WTC11 (cell line): ENCODE results near the gene SPP1.

ENCODE experiments used
- CBFB ChIP-seq: sonication (generic); formaldehyde crosslinking; IDR thresholded peaks from 2 replicates; pipeline ENCODE4 v1.8.1; 2022; ENCODE audit warnings: mild to moderate bottlenecking, low read depth, missing genetic modification reagents
- CREM ChIP-seq: sonication (generic); formaldehyde crosslinking; IDR thresholded peaks from 2 replicates; pipeline ENCODE4 v1.8.1; 2022; ENCODE audit warnings: mild to moderate bottlenecking, missing genetic modification reagents, moderate library complexity
- CTCF ChIP-seq: fragments of 200-600 bp; IDR thresholded peaks from 2 replicates; pipeline ENCODE4 v1.8.0; 2022; ENCODE audit warnings: antibody characterized with exemption
- FOXP1 ChIP-seq: sonication (generic); formaldehyde crosslinking; IDR thresholded peaks from 2 replicates; pipeline ENCODE4 v1.8.0; 2022; ENCODE audit warnings: missing genetic modification reagents, mild to moderate bottlenecking, moderate library complexity, borderline replicate concordance
- FOXP4 ChIP-seq: sonication (generic); formaldehyde crosslinking; IDR thresholded peaks from 2 replicates; pipeline ENCODE4 v1.8.0; 2022; ENCODE audit warnings: mild to moderate bottlenecking, missing genetic modification reagents
- MLX ChIP-seq: sonication (generic); formaldehyde crosslinking; IDR thresholded peaks from 2 replicates; pipeline ENCODE4 v1.8.1; 2023; ENCODE audit warnings: mild to moderate bottlenecking, missing genetic modification reagents, moderate library complexity
- PRDM15 ChIP-seq: sonication (generic); formaldehyde crosslinking; IDR thresholded peaks from 2 replicates; pipeline ENCODE4 v1.8.0; 2022; ENCODE audit warnings: missing genetic modification reagents
- USF1 ChIP-seq: sonication (generic); formaldehyde crosslinking; IDR thresholded peaks from 2 replicates; pipeline ENCODE4 v1.8.0; 2022; ENCODE audit warnings: mild to moderate bottlenecking, missing genetic modification reagents
- ZSCAN18 ChIP-seq: fragments of 250-450 bp; sonication (Bioruptor Pico); IDR thresholded peaks from 2 replicates; pipeline ENCODE4 v2.1.2; 2022; ENCODE audit warnings: mild to moderate bottlenecking, moderate library complexity

- TF ChIP-seq ZSCAN18 (CRISPR knock-in tag) (no peak), CBFB (CRISPR knock-in tag) (no peak), PRDM15 (CRISPR knock-in tag) (no peak), MLX (CRISPR knock-in tag) (no peak), FOXP4 (no peak), CTCF (no peak), CREM (CRISPR knock-in tag) (no peak), FOXP1 (CRISPR knock-in tag) (no peak), USF1 (no peak)
Measured at GRCh38 chr4:87975466-87975865, at the start of gene SPP1.
